ENCODE measurements around the gene PRODH2.
"Not testable (repeated sequence)": the region's sequence is repeated elsewhere in the genome, so short reads cannot be mapped to it uniquely, and the experiment has no call there.

PRODH2 gene

DNA sequence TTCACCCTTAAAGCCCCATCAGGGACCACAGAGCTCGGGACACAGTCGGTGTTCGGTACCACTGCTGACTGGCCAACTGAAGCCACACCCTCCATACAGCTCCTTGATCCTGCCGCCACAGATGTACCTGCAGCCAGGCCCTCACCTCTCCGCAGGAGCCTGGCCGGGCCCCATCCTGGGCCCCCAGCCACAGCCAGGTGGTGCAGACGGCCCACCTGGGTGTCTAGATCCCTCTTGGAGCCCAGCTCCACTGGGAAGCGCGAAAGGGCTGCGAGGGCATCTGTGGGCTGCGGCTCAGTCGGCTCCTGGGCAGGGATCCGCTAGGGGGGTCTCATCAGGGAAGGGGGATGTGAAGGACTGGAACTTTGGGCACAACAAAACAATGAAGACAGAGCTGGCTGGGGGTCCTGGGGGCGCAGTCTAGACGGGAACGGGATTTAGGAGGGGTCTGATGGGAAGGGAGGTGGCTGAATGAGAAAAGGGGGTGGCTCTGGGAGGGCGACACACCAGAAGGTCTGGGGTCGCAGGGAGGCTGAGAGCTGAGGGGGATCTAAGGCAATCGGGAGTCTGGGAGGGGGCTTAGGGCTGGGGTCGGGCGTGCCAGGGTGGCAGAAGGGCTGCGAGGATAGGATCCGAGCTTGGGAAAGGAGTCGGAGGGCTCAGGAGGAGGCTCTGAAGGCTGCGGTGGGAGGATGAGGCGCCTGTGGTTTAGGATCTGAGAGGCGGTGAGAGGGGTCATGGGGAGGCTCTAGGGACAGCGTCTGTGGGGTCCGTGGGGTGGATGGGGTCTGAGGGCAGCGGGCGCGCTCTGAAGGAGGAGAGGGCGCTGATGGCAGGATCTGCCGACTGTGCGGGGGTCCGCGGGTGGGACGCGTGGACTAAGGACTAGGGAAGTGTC is 15.8 kb downstream of the PRODH2 start:
- no peak for DNase-seq (ENCODE audit: low read depth in 2 of 2)

- DNase-seq (ENCODE audit: low read depth in 2 of 2) = not testable (repeated sequence)
Measured at GRCh38 chr19:35795564-35795963, 17.1 kb downstream of the PRODH2 start.

- no peak for DNase-seq (ENCODE audit: low read depth in 2 of 2)
Measured at GRCh38 chr19:35793381-35794165, 19.1 kb downstream of the PRODH2 start.

GRCh38 chr19:35792888-35793287 is 19.8 kb downstream of the PRODH2 start:
- DNase-seq (ENCODE audit: low read depth in 2 of 2) = no peak

GRCh38 chr19:35792312-35792711 is 20.3 kb downstream of the PRODH2 start:
- DNase-seq (ENCODE audit: low read depth in 2 of 2) = no peak

DNA sequence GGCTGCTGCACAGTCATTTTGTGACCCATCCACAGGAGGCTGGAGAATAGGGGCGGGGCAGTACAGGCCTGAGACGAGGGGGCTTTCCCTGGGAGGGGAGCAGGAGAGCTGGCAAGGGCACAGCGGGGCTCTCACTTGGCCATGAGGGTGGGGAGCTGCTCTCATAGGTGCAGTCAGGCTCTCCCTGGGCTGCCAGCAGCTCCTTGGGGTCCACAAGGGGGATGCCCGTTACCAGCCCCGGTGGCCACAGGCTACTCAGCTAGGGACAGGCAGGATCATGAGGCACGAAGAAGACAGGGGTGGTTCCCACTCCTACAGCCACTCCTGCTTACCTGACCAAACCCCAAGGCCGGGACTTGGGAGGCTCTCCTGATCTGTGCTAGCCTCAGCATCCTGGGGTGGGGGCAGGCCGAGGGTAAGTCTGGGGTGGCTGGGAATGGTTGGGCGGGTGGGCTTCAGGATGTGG is 20.8 kb downstream of the PRODH2 start:
- no peak for DNase-seq (ENCODE audit: low read depth in 2 of 2)

- no peak for DNase-seq (ENCODE audit: low read depth in 2 of 2)
Measured at GRCh38 chr19:35790981-35791813, 21.4 kb downstream of the PRODH2 start.

DNA sequence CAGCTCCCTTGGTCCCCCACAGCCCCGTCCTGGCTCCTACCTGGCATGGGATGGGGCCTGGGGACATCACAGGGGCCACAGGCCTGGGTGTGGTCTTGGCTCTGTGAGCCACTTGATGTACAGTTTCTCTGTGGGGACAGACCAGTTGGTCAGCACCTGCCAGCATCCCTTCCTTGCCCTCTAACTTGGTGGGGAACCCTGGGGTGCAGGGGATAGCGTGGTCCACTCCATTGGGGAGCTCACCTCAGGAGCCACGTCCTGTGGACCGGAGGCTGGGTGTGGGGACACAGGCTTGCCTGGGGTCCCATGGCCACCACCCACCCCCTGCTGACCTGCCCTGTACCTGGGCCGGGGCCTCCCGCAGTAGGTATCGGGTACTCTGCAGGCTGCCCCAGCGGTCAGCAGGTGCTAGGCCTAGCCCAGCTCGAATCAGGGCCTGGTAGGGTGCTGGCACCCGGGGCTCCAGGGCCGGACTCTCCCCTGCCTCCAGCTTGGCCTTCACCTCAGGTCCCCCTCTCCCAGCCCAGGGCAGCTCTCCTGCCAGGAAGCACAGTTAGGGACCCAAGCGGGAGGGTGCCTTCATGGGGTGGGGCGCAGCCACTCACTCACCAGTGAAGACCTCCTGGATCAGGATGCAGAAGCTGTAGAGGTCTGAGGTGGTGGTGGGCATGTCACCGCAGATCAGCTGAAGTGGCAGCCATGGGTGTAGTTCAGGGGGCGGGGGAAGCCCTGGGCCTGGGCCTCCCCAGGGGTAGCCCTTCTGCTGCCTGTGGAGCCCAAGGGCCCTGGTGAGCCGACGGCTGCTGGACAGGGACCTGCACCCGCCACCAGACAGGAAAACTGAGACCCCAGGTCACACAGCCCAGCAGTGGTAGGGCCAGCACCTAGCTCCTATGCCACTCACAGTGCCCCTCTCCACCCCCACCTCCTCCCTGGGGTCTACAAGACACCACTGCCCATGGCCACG is 22.4 kb downstream of the PRODH2 start:
- no peak for DNase-seq (ENCODE audit: low read depth in 2 of 2)

- DNase-seq (ENCODE audit: low read depth in 2 of 2) = no peak
Measured at GRCh38 chr19:35789195-35789977, 23.3 kb downstream of the PRODH2 start.

- no peak for DNase-seq (ENCODE audit: low read depth in 2 of 2)
Measured at GRCh38 chr19:35788205-35788960, 24.3 kb downstream of the PRODH2 start.

DNA sequence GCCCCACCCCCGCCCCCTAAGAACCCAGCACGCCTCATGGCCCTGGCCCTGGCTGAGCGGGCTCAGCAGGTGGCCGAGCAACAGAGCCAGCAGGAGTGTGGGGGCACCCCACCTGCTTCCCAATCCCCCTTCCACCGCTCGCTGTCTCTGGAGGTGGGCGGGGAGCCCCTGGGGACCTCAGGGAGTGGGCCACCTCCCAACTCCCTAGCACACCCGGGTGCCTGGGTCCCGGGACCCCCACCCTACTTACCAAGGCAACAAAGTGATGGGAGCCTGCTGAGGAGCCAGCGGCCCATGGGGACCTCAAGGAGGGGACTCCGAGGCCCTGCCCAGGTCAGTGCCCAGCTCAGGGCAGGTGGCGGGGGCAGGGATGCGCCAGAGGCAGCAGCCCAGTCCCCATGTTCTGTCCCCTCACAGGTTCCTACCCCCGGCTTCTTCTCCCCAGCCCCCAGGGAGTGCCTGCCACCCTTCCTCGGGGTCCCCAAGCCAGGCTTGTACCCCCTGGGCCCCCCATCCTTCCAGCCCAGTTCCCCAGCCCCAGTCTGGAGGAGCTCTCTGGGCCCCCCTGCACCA is 25.3 kb downstream of the PRODH2 start:
- no peak for DNase-seq (ENCODE audit: low read depth in 2 of 2)

GRCh38 chr19:35786299-35787160 is 26.1 kb downstream of the PRODH2 start:
- no peak for DNase-seq (ENCODE audit: low read depth in 2 of 2)

DNA sequence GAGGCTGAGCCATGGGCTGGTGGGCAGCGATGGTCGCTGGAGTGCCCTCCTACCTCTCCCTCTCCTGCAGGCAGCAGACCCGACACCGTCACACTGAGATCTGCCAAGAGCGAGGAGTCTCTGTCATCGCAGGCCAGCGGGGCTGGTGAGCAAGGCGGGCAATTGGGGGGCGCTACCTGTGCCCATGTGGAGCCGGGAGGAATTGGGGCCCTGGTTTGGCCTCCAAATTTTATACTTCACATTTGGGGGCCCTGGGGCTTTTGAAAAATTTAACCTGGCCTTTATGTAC is 27.4 kb downstream of the PRODH2 start:
- DNase-seq (ENCODE audit: low read depth in 2 of 2) = no peak

DNA sequence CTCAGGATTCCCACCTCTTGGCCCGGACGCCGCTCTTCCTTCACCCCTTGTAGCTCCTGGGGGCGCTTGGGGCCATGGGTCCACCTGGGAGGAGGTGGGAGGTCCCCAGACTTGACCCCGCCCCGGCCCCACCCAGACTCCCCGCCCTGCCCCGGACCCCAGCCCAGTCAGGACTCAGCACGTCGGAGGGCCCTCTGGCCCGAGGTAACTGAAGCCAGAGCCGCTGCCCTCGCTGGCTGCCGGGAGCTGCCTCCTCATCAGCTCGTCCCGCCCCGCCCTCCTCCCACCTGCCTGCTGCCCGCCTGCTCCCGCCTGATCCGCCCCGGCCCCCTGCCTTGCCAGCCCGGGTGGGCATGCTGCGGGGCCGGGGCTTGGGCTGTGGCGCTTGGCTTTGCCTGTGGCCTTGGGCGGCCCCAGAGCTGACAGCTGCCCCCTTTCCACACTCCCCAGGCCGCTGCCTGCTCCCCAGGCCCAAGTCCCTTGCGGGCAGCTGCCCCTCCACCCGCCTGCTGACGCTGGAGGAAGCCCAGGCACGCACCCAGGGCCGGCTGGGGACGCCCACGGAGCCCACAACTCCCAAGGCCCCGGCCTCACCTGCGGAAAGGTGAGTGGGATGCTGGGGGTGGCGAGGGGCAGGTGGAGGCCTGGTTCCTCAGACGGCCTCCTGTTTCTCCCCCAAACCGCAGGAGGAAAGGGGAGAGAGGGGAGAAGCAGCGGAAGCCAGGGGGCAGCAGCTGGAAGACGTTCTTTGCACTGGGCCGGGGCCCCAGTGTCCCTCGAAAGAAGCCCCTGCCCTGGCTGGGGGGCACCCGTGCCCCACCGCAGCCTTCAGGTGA is 27.9 kb downstream of the PRODH2 start:
- no peak for DNase-seq (ENCODE audit: low read depth in 2 of 2)

- DNase-seq (ENCODE audit: low read depth in 2 of 2) = no peak
Measured at GRCh38 chr19:35783469-35784434, 28.9 kb downstream of the PRODH2 start.

GRCh38 chr19:35782589-35782988 is 30.1 kb downstream of the PRODH2 start:
- no peak for DNase-seq (ENCODE audit: low read depth in 2 of 2)

All from stimulated activated CD8-positive, alpha-beta memory T cell treated with anti-CD3 and anti-CD28 coated beads, Interleukin-15, amount 100 ng/mL, for 4 hours (primary cell).